Lower leg skin (tissue), 4 donors: Measurements from ENCODE around the gene AKAP10. TPM values are rescaled to one million over a fixed set of nuclear protein-coding genes. Genes with fewer than 3 reads are reported as not detected.

Experiments used
- DNase-seq, 2 donors: peaks; one replicate each; pipeline ENCODE4 v3.0.0-alpha.2; 2019; ENCODE audit warnings: low spot score in 2 of 2
- H3K4me3 ChIP-seq: fragments of 200-600 bp; sonication (generic); 2 replicates; pipeline ENCODE4 v1.5.1; 2017; ENCODE audit warnings: mild to moderate bottlenecking, low read depth; ENCODE audit not compliant: poor library complexity, severe bottlenecking
- CTCF ChIP-seq, 3 donors: fragments of 450-650 bp; IDR thresholded peaks; one replicate each; pipeline ENCODE4 v1.5.1; 2016; ENCODE audit warnings: antibody characterized with exemption in 3 of 3, mild to moderate bottlenecking in 3 of 3, moderate library complexity in 2 of 3
- POLR2A ChIP-seq, 2 donors: fragments of 450-650 bp; IDR thresholded peaks; one replicate each; pipeline ENCODE4 v1.6.1; 2016 to 2017; ENCODE audit warnings: antibody characterized with exemption in 2 of 2, mild to moderate bottlenecking in 1 of 2, moderate library complexity in 1 of 2
- WGBS, 2 donors: methylation state at CpG; one replicate each; pipeline ENCODE4 v1.1.5; 2018; 5-methylcytosine and 5-hydroxymethylcytosine counted together
- intact Hi-C: fragments of 100-400 bp; cut with DNase I; formaldehyde crosslinking; loops from one replicate; pipeline ENCODE4 v1.15.0; 2023; ENCODE audit warnings: low total_unique reads
- total RNA-seq, 4 donors: library from RNA; depleted of rRNA; stranded (reverse); fragments of >200 nt; gene quantifications; one replicate each; pipeline ENCODE4 v1.1.0, GENCODE V29; 2016

AKAP10 gene
- total RNA-seq, 4 donors from 2014 or later: 16.3 to 32.4 (median 23.5) TPM

- H3K4me3 ChIP-seq: peak overlapping the region; percentile 43
- intact Hi-C loops: no loop called here
- TF ChIP-seq POLR2A (IDR thresholded peaks at IDR 0.05) (no peak), CTCF (IDR thresholded peaks at IDR 0.05) (no peak)
- no peak for DNase-seq
- 20 to 22% methylated on average over 11 of the region's 11 CpGs for WGBS, 2 donors
Observed at GRCh38 chr17:20010099-20010863, 32.7 kb upstream of the AKAP10 start.

GRCh38 chr17:20009302-20010098 lies 31.9 kb upstream of the AKAP10 start, which contains the start of gene SPECC1:
SPECC1 (plus strand) TSS chr17:20009359; CDS start chr17:20096652, 87,293 bp downstream.
- TF ChIP-seq POLR2A (IDR thresholded peaks at IDR 0.05) (no peak), CTCF (IDR thresholded peaks at IDR 0.05) (no peak)
- peak within 1 kb of the TSS; percentile 43 for H3K4me3 ChIP-seq
- 0 to 1% methylated on average over 25 to 49 of the region's 96 CpGs for WGBS, 2 donors
- intact Hi-C loops: no loop called here
- peak; percentile 69 to 96 for DNase-seq

GRCh38 chr17:20009052-20009301 lies 31.3 kb upstream of the AKAP10 start:
- no peak for DNase-seq
- 0 to 1% methylated on average over 13 to 18 of the region's 18 CpGs for WGBS, 2 donors
- intact Hi-C loops: no loop called here

GRCh38 chr17:20008242-20009051 lies 30.8 kb upstream of the AKAP10 start:
- no peak for TF ChIP-seq POLR2A (IDR thresholded peaks at IDR 0.05)
- TF ChIP-seq CTCF (IDR thresholded peaks at IDR 0.05): no peak
- no peak for DNase-seq
- peak overlapping the region; percentile 16 for H3K4me3 ChIP-seq
- intact Hi-C loops: no loop called here
- 27 to 45% methylated on average over 20 to 35 of the region's 35 CpGs for WGBS, 2 donors

More at GRCh38 chr17:20009052-20009301, 31.3 kb upstream of the AKAP10 start:
- peak overlapping the region; percentile 16 for H3K4me3 ChIP-seq
- TF ChIP-seq CTCF (IDR thresholded peaks at IDR 0.05) (peak in 1 of 3 donors; percentile 55), POLR2A (IDR thresholded peaks at IDR 0.05) (no peak)

- intact Hi-C loops: loop anchor here (5.0 kb wide), 1 partner anchor 116 kb away; no protein-coding TSS in a partner anchor
- 39 to 44% methylated on average over 5 of the region's 5 CpGs for WGBS, 2 donors
- TF ChIP-seq POLR2A (IDR thresholded peaks at IDR 0.05) (no peak), CTCF (IDR thresholded peaks at IDR 0.05) (no peak)
- H3K4me3 ChIP-seq: no peak overlapping the region
- DNase-seq: no peak
Observed at GRCh38 chr17:19996502-19996901, 18.9 kb upstream of the AKAP10 start.
